GM12872 (cell line): Measurements from ENCODE around the gene JAK1.

Source experiments
- CTCF ChIP-seq: IDR thresholded peaks from 3 replicates; pipeline ENCODE4 v1.5.1; 2011; ENCODE audit warnings: low read depth, mild to moderate bottlenecking, low read length, moderate library complexity; ENCODE audit not compliant: insufficient read depth

Gene JAK1

GRCh38 chr1:65002508-65003315 is 36.4 kb upstream of the JAK1 start:
- no peak for TF ChIP-seq CTCF

DNA sequence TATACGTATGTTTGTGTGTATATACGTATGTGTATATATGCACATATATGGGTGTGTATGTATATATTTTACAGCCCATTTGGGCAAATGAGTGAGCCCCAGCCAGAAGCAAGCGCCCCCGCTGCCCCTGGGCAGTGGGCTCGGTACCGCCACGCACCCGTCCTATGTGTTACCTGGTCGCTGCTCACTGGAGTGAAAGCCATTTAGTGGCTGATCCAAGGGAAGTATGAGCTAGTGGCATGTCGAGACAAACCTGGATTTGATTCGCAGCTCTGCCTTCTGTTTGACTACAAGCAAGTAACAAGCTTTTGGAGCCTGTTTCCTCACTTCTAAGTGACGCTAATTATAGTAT is 35.8 kb upstream of the JAK1 start:
- no peak for TF ChIP-seq CTCF

GRCh38 chr1:65001231-65001792 is 35.0 kb upstream of the JAK1 start:
- TF ChIP-seq CTCF, result no peak

DNA sequence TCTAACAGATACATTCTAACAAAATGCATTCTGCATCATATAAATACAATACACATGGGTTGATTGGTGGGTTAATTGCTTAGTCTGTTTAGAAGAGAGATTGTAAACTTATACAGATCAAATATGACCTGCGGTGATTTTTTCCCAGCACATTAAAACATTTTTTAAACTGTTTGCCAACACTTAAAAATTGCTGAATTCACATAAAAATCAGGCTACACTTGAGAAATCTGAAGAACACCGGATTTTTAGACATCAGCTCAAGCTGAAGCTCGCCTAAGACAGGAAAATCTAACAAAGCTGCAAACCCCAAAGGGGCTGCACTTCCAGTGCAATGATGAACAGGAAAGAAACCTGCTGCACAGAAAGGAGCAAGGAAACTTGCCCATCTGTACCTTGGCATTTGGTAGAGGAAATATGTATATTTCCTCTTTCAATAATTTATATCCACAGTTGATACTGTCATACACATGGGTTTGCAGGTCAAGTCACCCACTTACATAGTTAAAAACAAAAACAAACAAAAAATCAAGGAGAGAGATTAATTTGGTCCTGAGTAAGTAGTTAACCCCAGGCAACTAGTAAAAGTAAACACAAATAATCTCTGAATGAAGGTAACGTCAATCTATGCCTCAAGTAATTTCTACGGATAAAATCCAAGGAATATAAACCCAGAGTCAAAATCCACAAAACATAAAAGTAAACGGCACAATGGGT is 30.4 kb upstream of the JAK1 start:
- no peak for TF ChIP-seq CTCF

GRCh38 chr1:64995316-64995715 is 29.0 kb upstream of the JAK1 start:
- no peak for TF ChIP-seq CTCF

- TF ChIP-seq CTCF, result no peak
These were observed 20.8 kb upstream of the JAK1 start for GRCh38 chr1:64986903-64987871.
